ENCODE data around the gene ZNF674.
"Not testable (repeated sequence)": the region's sequence is repeated elsewhere in the genome, so short reads cannot be mapped to it uniquely, and the experiment has no call there.

The ZNF674 gene

DNA sequence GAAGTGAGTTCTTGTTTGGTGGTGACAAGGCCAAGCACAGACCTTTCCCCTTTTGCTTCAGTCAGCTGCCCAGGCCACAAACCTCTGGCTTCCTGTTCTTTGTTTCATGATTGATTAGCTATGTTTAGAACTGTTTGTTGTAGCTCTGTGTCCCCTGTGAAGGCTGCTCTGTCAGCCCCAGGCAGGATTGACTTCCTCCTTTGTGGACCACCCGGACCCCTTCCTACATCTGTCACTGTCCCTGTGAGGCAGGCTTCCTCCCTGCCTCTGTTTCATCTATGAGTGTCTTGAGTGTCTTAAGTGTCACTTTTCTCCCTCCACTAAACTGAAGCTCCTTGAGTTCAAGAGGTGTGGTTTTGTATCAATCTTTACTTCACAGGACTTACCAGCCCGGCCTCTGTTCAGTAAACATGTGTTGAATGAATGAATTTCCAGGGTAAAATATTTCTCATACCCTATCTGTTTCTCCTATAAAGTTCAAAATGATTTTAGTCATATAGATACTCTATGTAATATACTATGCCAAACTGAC lies 83.5 kb downstream of the ZNF674 start:
- no peak for DNase-seq

DNA sequence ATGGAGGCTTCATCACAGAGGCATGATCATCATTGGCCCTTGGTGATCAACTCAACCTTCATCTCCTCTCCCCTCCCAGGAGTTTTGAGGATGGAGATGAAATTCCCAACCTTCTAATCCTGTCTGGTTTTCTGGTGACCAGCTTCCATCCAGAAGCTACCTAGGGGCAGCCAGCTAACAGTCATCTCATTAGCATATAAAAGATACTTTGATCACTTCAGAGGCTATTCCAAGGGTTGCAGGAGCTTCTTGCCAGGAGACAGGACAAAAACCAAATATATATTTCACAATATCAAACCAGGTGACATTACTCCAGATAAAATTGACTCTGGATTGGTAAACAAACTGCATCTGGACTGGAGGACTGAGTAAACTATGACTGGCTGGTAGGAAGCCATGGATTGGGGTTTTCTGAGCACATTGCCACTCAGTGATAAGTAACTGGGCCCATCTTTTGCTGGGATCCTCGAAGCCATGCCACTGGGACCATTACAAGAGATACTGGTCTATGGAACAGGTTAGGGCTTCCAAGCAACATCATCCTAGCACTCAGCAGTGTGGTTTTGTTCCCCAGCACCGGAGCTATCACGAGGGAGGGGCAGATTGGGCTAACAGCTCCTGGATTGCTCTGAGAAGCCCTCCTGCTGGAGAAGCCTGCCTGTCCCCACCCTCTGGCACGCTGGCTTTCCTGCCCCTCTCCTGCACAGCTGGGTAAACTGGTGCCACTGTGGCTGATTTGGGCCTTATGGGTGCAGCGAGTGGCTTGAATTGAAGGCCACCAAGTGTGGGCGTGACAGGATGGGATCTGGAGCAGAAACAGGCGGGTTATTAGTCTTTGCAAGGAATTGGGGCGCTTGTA lies 84.2 kb downstream of the ZNF674 start:
- not testable (repeated sequence) for DNase-seq

GRCh38 chrX:46459603-46460002 lies 85.6 kb downstream of the ZNF674 start:
- no peak for DNase-seq

- no peak for DNase-seq
These were observed 88.9 kb downstream of the ZNF674 start for GRCh38 chrX:46456125-46456922.
